GM13976 (cell line): ENCODE measurements around the gene PTTG1.

Experiments
- DNase-seq: peaks from one replicate; pipeline ENCODE4 v3.0.0; 2012; ENCODE audit warnings: low spot score
- in situ Hi-C: fragments of 300-500 bp; cut with MboI; formaldehyde crosslinking; loops from one replicate; pipeline ENCODE4 v1.12.0; 2022; ENCODE audit warnings: low sequenced_read_pairs, mixed read lengths, inconsistent platforms; ENCODE audit not compliant: unreplicated experiment
- TF ChIP-seq, protein P1 (sequence below): IDR thresholded peaks from 2 replicates; pipeline ENCODE4 v1.5.1; 2012; ENCODE audit warnings: borderline replicate concordance, mild to moderate bottlenecking; ENCODE audit not compliant: insufficient read depth; ENCODE audit errors: extremely low read depth, missing control alignments, control extremely low read depth

The PTTG1 gene

DNA sequence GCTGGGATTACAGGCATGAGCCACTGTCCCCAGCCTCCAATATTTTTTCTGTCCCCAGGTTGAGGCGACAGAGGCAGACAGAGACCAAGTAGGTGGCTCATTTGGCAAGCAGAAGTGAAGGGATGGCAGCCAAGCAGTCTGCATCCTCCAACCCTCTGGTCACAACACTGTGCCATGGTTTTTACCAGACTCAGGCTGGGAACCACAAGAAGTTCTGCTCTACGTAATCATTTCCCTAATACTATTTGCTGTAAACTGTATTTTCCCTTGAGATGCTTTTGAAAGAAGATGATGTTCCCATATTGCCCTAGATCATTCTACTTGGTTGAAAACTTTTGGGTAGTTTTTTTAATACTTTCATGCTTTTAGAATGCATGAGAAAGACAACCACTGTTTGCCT, 40.5 kb downstream of the PTTG1 start:
- TF ChIP-seq, protein P1, sequence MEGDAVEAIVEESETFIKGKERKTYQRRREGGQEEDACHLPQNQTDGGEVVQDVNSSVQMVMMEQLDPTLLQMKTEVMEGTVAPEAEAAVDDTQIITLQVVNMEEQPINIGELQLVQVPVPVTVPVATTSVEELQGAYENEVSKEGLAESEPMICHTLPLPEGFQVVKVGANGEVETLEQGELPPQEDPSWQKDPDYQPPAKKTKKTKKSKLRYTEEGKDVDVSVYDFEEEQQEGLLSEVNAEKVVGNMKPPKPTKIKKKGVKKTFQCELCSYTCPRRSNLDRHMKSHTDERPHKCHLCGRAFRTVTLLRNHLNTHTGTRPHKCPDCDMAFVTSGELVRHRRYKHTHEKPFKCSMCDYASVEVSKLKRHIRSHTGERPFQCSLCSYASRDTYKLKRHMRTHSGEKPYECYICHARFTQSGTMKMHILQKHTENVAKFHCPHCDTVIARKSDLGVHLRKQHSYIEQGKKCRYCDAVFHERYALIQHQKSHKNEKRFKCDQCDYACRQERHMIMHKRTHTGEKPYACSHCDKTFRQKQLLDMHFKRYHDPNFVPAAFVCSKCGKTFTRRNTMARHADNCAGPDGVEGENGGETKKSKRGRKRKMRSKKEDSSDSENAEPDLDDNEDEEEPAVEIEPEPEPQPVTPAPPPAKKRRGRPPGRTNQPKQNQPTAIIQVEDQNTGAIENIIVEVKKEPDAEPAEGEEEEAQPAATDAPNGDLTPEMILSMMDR: no peak
- DNase-seq: no peak
- in situ Hi-C loops: no loop called here

DNA sequence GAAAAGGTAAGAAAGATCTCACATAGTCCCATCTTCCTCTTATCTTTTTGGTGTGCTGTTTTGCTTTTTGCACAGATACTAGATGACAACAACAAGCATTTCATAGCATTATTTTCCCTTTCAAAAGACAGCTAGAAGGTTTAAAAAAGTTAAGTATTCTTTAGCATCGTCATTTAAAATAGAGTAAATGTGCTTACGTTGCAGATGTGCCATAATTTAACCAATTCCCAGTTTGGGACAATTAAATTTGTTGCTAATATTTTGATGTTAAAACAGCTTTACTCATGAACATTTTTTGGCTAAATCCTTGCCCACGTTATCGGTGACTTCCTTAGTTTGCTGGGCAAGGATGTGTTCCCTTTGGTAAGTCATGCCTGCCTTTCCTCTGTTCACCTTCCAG, 41.6 kb downstream of the PTTG1 start:
- no peak for DNase-seq
- in situ Hi-C loops: no loop called here
- TF ChIP-seq, protein P1: no peak

DNA sequence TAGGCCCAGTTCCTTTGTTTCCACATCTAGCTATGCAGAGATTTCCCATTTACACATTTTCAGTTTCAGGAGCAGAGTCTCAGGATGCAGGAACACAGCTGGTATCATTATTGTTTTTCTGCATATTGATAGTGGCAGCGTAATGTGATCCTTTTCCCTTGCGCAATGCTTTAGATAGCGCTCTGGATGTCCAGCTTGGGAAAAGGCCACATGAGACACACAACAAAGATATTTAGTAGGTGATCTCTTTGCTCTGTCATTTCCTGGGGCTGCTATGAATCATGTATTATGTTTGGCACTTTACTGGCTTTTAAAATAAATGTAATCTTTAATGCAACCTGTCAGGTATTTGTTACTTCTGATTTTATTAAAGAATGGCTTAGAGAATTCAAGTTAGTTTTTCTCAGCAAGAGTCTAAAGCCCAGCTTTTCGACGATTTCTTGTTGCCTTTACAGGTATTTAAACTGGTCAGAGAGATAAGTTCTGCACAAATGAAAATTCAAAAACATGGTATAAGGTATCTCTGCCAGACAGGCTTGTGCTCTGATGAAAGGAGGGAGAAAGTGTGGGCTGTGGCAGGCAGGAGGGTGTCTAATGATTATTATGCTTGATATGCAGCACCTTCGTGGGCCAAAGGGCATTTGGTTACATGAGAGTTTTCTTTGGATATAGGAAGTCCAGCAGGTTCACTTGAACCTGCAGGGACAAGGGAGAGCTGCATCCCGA, 42.2 kb downstream of the PTTG1 start:
- DNase-seq: no peak
- TF ChIP-seq, protein P1: no peak
- in situ Hi-C loops: no loop called here

DNA sequence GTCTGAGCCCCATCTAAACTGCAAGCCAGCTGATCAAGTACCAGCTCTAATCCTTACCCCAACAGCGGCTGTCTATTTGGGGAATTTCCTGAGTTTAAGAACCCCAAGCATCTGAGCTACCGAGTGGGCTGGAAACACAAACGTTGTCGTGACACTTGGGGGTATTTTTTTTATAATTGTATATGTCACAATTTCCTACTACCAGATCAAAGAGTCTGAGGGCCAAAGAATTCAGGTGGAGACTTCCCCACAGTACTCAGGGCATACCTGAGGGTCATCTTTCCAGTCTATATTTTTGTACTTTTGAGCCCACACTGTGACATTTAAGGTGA, 42.8 kb downstream of the PTTG1 start:
- in situ Hi-C loops: no loop called here
- DNase-seq: no peak
- TF ChIP-seq, protein P1: no peak

DNA sequence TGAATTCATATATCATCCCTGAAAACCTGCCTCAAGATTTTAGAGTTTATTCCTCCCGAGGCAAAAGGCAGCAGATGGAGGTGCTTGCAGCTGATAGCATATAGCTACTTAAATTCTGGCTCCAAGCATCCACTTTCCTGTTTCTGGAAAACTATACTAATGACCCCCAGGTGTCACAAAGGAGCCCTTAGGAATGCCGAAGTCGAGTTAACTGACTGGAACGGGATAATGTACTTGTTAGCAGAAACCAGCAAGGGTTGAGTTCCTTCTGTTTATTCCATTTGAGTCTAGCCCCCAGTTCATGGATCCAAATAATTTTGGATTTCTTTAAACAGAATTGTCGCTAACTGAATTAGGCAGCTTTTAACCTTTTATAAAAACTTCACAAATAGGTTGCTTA, 44.5 kb downstream of the PTTG1 start:
- TF ChIP-seq, protein P1: no peak
- no peak for DNase-seq
- in situ Hi-C loops: no loop called here

DNA sequence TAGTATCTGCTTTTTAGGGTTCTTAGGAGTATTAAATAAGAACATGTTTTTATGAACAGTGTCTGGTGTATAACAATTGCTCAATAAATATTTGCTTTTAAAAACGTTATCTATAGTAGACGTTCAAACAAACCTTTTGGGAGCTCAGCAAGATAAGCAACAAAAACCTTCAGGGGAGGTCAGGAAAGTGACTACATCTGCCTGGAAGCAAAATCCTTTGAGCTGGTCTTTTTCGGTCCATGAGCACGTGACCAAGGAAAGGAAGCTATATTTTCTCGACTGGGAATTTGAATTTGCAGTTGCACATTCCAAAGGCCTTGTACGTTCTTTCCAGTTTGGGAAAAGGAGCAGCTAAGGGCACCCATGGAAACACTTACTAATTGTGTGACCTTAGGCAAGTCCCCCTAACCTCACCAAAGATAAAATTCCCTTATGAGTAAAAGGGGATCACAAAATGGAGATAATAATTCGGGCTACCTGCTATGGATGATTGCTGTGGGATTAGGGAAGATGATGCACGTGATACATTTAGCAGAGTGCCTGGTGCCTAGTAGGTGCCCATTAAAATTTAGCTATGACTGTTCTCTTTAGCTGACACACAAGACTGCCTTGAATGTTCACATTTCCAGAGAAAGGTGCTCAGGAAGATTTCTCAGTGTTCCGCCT, 45.4 kb downstream of the PTTG1 start:
- no peak for DNase-seq
- TF ChIP-seq, protein P1: no peak
- in situ Hi-C loops: no loop called here
